Measurements from ENCODE around the gene HES2.

Gene HES2

DNA sequence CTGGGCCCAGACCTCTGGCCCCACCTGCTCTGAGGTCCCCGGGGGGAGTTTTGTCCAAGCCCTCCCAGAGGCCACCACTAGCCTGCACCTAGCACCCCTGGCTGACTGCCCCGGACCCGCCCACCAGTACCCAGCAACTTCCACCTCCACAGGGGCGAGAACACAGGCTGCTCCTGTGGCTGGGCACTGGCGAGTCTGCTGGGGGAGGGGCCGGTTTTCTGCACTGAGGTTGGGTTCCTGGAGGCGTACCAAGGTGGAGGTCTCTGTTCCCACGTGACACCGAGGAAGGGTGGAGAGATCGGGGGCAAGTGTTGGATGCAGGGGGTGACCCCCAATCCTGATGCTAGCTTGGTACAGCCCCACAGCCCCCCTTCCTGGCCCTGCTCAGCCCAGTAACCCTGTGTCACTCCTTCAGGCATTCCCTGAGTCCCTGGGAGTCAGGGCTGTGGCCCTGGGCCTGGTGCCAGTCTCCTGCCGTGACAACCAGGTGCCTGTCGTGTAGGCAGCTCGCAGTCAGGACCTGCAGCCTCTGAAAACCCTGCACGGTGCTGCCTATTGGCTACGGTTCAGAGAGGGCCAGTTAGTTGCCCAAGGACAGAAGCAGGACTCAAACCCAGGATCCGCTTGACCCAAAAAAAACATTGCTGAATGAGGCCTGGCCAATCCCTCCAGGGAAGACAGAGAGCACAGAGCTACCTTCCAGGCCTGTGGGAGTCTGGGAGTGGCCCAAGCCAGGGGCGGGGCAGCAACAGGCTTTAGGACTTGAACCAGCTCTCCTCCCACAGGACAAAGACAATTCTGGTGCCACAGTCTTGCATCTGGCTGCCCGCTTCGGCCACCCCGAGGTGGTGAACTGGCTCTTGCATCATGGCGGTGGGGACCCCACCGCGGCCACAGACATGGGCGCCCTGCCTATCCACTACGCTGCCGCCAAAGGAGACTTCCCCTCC lies 8.0 kb upstream of the HES2 start:
- Histone ChIP-seq H2BK120ac (ENCODE audit: low read depth, low read length) (no peak overlapping the region), H3K14ac (ENCODE audit: low read length in 2 of 2) (no peak overlapping the region), H3K18ac (ENCODE audit: low read depth in 1 of 2, low read length in 2 of 2) (no peak overlapping the region), H3K9ac (ENCODE audit: low read length) (no peak overlapping the region), H3K4me3 (ENCODE audit: insufficient read depth in 1 of 2, low read depth in 1 of 2, low read length in 2 of 2) (no peak overlapping the region), H2BK15ac (ENCODE audit: low read depth, poor library complexity, severe bottlenecking) (no peak overlapping the region), H3K4ac (ENCODE audit: low read depth in 1 of 2, low read length in 2 of 2) (no peak overlapping the region), H3K27ac (ENCODE audit: low read length, poor library complexity, severe bottlenecking) (no peak overlapping the region), H3K23ac (ENCODE audit: low read length in 2 of 2) (no peak overlapping the region), H2BK12ac (ENCODE audit: low read length in 2 of 2) (no peak overlapping the region), H2AK5ac (ENCODE audit: low read length, severe bottlenecking) (no peak overlapping the region), H4K91ac (ENCODE audit: low read length) (no peak overlapping the region), H2BK5ac (ENCODE audit: low read depth, low read length, poor library complexity, severe bottlenecking) (no peak overlapping the region), H3K27me3 (ENCODE audit: control insufficient read depth in 1 of 2, insufficient read depth in 1 of 2, low read length in 2 of 2) (peaks cover 81 to 83% of the 10 kb centered on the region in 2 experiments), H3K9me3 (ENCODE audit: control insufficient read depth, low read length) (no peaks in the 10 kb centered on the region), H3K4me2 (ENCODE audit: low read length, poor library complexity, severe bottlenecking) (no peak overlapping the region), H2AFZ (ENCODE audit: low read depth, low read length) (no peak overlapping the region), H3K79me1 (replicated peaks; ENCODE audit: low read length, poor library complexity, severe bottlenecking) (no peaks in the 10 kb centered on the region), H4K8ac (ENCODE audit: low read length) (no peak overlapping the region), H3K36me3 (ENCODE audit: control insufficient read depth in 1 of 2, insufficient read depth in 2 of 2, low read depth in 1 of 2, low read length in 2 of 2) (peaks cover 0 to 3% of the 10 kb centered on the region in 2 experiments), H3K4me1 (ENCODE audit: control insufficient read depth, insufficient read depth, low read depth, low read length) (peaks cover 37% of the 10 kb centered on the region)
- 91% methylated on average over 26 of the region's 26 CpGs for WGBS
- no peak for DNase-seq

- 84% methylated on average over 10 of the region's 10 CpGs for whole genome bisulfite sequencing
- Histone ChIP-seq H4K91ac (ENCODE audit: low read length) (no peak overlapping the region), H3K9me3 (ENCODE audit: control insufficient read depth, low read length) (no peaks in the 10 kb centered on the region), H3K27ac (ENCODE audit: low read length, poor library complexity, severe bottlenecking) (no peak overlapping the region), H2AK5ac (ENCODE audit: low read length, severe bottlenecking) (no peak overlapping the region), H3K79me1 (replicated peaks; ENCODE audit: low read length, poor library complexity, severe bottlenecking) (no peaks in the 10 kb centered on the region), H2BK15ac (ENCODE audit: low read depth, poor library complexity, severe bottlenecking) (no peak overlapping the region), H2BK12ac (ENCODE audit: low read length in 2 of 2) (no peak overlapping the region), H3K4ac (ENCODE audit: low read depth in 1 of 2, low read length in 2 of 2) (no peak overlapping the region), H3K4me3 (ENCODE audit: insufficient read depth in 1 of 2, low read depth in 1 of 2, low read length in 2 of 2) (no peak overlapping the region), H3K4me1 (ENCODE audit: control insufficient read depth, insufficient read depth, low read depth, low read length) (peaks cover 35% of the 10 kb centered on the region), H3K14ac (ENCODE audit: low read length in 2 of 2) (no peak overlapping the region), H3K9ac (ENCODE audit: low read length) (no peak overlapping the region), H3K27me3 (ENCODE audit: control insufficient read depth in 1 of 2, insufficient read depth in 1 of 2, low read length in 2 of 2) (peaks cover 77 to 82% of the 10 kb centered on the region in 2 experiments), H3K4me2 (ENCODE audit: low read length, poor library complexity, severe bottlenecking) (no peak overlapping the region), H3K23ac (ENCODE audit: low read length in 2 of 2) (no peak overlapping the region), H2AFZ (ENCODE audit: low read depth, low read length) (no peak overlapping the region), H2BK120ac (ENCODE audit: low read depth, low read length) (no peak overlapping the region), H3K18ac (ENCODE audit: low read depth in 1 of 2, low read length in 2 of 2) (no peak overlapping the region), H4K8ac (ENCODE audit: low read length) (no peak overlapping the region), H2BK5ac (ENCODE audit: low read depth, low read length, poor library complexity, severe bottlenecking) (no peak overlapping the region), H3K36me3 (ENCODE audit: control insufficient read depth in 1 of 2, insufficient read depth in 2 of 2, low read depth in 1 of 2, low read length in 2 of 2) (peaks cover 0 to 3% of the 10 kb centered on the region in 2 experiments)
- no peak for DNase-seq
These were observed 7.2 kb upstream of the HES2 start for GRCh38 chr1:6426972-6427350.

DNA sequence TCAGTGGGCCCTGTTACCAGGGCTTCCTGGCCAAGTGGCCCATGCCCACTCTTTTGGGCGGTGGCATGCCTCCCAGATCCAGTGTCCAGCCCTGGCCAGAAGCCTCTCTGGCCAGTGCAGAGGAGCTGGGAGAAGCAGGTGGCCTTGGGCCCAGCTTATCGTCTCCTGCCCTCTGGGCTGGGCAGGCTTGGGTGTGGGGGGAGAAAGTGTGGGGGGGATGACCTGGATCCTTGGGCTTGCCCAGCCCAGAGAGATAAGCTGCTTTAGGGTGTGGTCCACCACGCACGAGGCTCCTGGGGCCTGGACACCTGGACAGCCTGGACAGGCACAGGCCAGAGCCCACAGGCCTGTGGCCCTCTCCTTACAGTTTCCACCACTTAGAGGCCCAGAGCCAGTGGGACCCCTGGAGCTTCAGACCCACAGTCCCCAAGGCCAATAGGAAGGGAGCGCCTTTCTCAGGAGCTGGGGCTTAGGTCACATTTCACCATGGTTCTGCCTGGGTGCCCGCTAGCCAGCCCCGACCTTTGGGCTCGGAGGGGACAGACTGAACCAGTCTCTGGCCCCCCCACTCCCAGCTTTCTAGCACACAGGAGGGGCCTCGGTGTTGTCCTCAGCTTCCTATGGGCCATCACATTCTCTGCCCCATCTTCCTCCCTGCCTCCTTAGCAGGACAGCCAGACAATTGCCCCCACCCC lies 6.7 kb upstream of the HES2 start:
- H3K9me3 ChIP-seq (ENCODE audit: control insufficient read depth, low read length) = no peaks in the 10 kb centered on the region
- no peak overlapping the region for H4K91ac ChIP-seq (ENCODE audit: low read length)
- no peak overlapping the region for H3K27ac ChIP-seq (ENCODE audit: low read length, poor library complexity, severe bottlenecking)
- no peak overlapping the region for H3K9ac ChIP-seq (ENCODE audit: low read length)
- H2AFZ ChIP-seq (ENCODE audit: low read depth, low read length) = no peak overlapping the region
- H3K27me3 ChIP-seq (ENCODE audit: control insufficient read depth in 1 of 2, insufficient read depth in 1 of 2, low read length in 2 of 2) = peaks cover 80 to 85% of the 10 kb centered on the region in 2 experiments
- no peak overlapping the region for H3K18ac ChIP-seq (ENCODE audit: low read depth in 1 of 2, low read length in 2 of 2)
- peaks cover 0 to 3% of the 10 kb centered on the region in 2 experiments for H3K36me3 ChIP-seq (ENCODE audit: control insufficient read depth in 1 of 2, insufficient read depth in 2 of 2, low read depth in 1 of 2, low read length in 2 of 2)
- no peak overlapping the region for H3K23ac ChIP-seq (ENCODE audit: low read length in 2 of 2)
- H3K4ac ChIP-seq (ENCODE audit: low read depth in 1 of 2, low read length in 2 of 2) = no peak overlapping the region
- H2BK12ac ChIP-seq (ENCODE audit: low read length in 2 of 2) = no peak overlapping the region
- no peak overlapping the region for H4K8ac ChIP-seq (ENCODE audit: low read length)
- no peak overlapping the region for H2BK5ac ChIP-seq (ENCODE audit: low read depth, low read length, poor library complexity, severe bottlenecking)
- no peak overlapping the region for H3K14ac ChIP-seq (ENCODE audit: low read length in 2 of 2)
- H3K4me1 ChIP-seq (ENCODE audit: control insufficient read depth, insufficient read depth, low read depth, low read length) = peaks cover 35% of the 10 kb centered on the region
- no peak overlapping the region for H3K4me2 ChIP-seq (ENCODE audit: low read length, poor library complexity, severe bottlenecking)
- no peak overlapping the region for H3K4me3 ChIP-seq (ENCODE audit: insufficient read depth in 1 of 2, low read depth in 1 of 2, low read length in 2 of 2)
- H2AK5ac ChIP-seq (ENCODE audit: low read length, severe bottlenecking) = no peak overlapping the region
- H2BK120ac ChIP-seq (ENCODE audit: low read depth, low read length) = no peak overlapping the region
- no peak overlapping the region for H2BK15ac ChIP-seq (ENCODE audit: low read depth, poor library complexity, severe bottlenecking)
- WGBS = 91% methylated on average over 9 of the region's 9 CpGs
- no peak for DNase-seq
- no peaks in the 10 kb centered on the region for H3K79me1 ChIP-seq (replicated peaks; ENCODE audit: low read length, poor library complexity, severe bottlenecking)

DNA sequence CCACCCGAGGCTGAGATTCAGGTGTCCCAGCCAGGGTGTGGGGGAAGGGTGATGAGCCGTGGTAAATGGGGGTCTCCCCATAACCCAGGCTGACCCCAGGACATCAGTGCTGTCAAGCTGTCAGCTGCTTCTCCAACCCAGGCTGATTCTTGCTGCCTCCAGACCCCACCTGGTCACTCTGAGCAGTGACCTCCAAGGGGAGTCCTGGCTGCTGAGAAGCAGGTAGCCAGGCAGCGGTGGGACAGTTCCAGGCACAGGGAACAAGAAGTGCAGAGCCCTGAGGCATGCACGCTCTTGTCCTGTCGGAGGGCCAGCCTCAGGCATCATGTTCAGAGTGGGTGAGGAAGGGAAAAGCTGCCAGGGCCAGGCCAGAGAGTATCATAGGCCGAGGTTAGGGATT lies 5.9 kb upstream of the HES2 start:
- no peak overlapping the region for H3K9ac ChIP-seq (ENCODE audit: low read length)

More for the DNA sequence above, 5.9 kb upstream of the HES2 start:
- no peak for DNase-seq
- Histone ChIP-seq H4K8ac (ENCODE audit: low read length) (no peak overlapping the region), H2BK5ac (ENCODE audit: low read depth, low read length, poor library complexity, severe bottlenecking) (no peak overlapping the region), H3K4ac (ENCODE audit: low read depth in 1 of 2, low read length in 2 of 2) (no peak overlapping the region), H2BK120ac (ENCODE audit: low read depth, low read length) (no peak overlapping the region), H2AK5ac (ENCODE audit: low read length, severe bottlenecking) (no peak overlapping the region), H3K27me3 (ENCODE audit: control insufficient read depth in 1 of 2, insufficient read depth in 1 of 2, low read length in 2 of 2) (peaks cover 81 to 88% of the 10 kb centered on the region in 2 experiments), H3K79me1 (replicated peaks; ENCODE audit: low read length, poor library complexity, severe bottlenecking) (no peaks in the 10 kb centered on the region), H3K27ac (ENCODE audit: low read length, poor library complexity, severe bottlenecking) (no peak overlapping the region), H3K14ac (ENCODE audit: low read length in 2 of 2) (no peak overlapping the region), H3K9me3 (ENCODE audit: control insufficient read depth, low read length) (no peaks in the 10 kb centered on the region), H3K4me2 (ENCODE audit: low read length, poor library complexity, severe bottlenecking) (no peak overlapping the region), H3K23ac (ENCODE audit: low read length in 2 of 2) (peak overlapping the region in 1 of 2 experiments; percentile 5), H4K91ac (ENCODE audit: low read length) (no peak overlapping the region), H2BK15ac (ENCODE audit: low read depth, poor library complexity, severe bottlenecking) (no peak overlapping the region), H3K36me3 (ENCODE audit: control insufficient read depth in 1 of 2, insufficient read depth in 2 of 2, low read depth in 1 of 2, low read length in 2 of 2) (peaks cover 0 to 3% of the 10 kb centered on the region in 2 experiments), H2BK12ac (ENCODE audit: low read length in 2 of 2) (no peak overlapping the region), H2AFZ (ENCODE audit: low read depth, low read length) (no peak overlapping the region), H3K4me1 (ENCODE audit: control insufficient read depth, insufficient read depth, low read depth, low read length) (peaks cover 33% of the 10 kb centered on the region), H3K18ac (ENCODE audit: low read depth in 1 of 2, low read length in 2 of 2) (no peak overlapping the region), H3K4me3 (ENCODE audit: insufficient read depth in 1 of 2, low read depth in 1 of 2, low read length in 2 of 2) (no peak overlapping the region)
- 92% methylated on average over 5 of the region's 6 CpGs for WGBS
